Osteoblast (primary cell): ENCODE results near the gene TMEM179. TPM values are rescaled to one million over a fixed set of nuclear protein-coding genes. Genes with fewer than 3 reads are reported as not detected.

Source experiments
- DNase-seq: peaks from one replicate; pipeline ENCODE4 v3.0.0; 2011; ENCODE audit warnings: low spot score, mixed read lengths; ENCODE audit not compliant: insufficient read length; ENCODE audit errors: missing footprints
- H2AFZ ChIP-seq: 2 replicates; pipeline ENCODE4 v1.6.0; 2011; ENCODE audit warnings: mild to moderate bottlenecking, low read length
- H3K27ac ChIP-seq: 2 replicates; pipeline ENCODE4 v1.5.1; 2011; ENCODE audit warnings: mild to moderate bottlenecking, low read depth, low read length, moderate library complexity
- H3K27me3 ChIP-seq: 2 replicates; pipeline ENCODE4 v1.6.0; 2012; ENCODE audit warnings: mild to moderate bottlenecking, control low read depth, inconsistent platforms, low read length, moderate library complexity; ENCODE audit not compliant: insufficient read depth
- H3K36me3 ChIP-seq: 2 replicates; pipeline ENCODE4 v1.5.1; 2011; ENCODE audit warnings: mild to moderate bottlenecking, low read length, control low read depth, moderate library complexity; ENCODE audit not compliant: insufficient read depth
- H3K4me1 ChIP-seq: 2 replicates; pipeline ENCODE4 v1.5.1; 2011; ENCODE audit warnings: mild to moderate bottlenecking, low read length, control low read depth, moderate library complexity; ENCODE audit not compliant: insufficient read depth
- H3K4me2 ChIP-seq: 2 replicates; pipeline ENCODE4 v1.6.0; 2011; ENCODE audit warnings: mild to moderate bottlenecking, low read length; ENCODE audit not compliant: insufficient read depth
- H3K4me3 ChIP-seq: fragments of 200-600 bp; sonication (generic); 3 replicates; pipeline ENCODE4 v1.5.1; 2012; ENCODE audit warnings: mild to moderate bottlenecking, low read length, inconsistent platforms; ENCODE audit not compliant: insufficient read depth
- H3K79me2 ChIP-seq: 2 replicates; pipeline ENCODE4 v1.6.0; 2012; ENCODE audit warnings: mild to moderate bottlenecking, low read length, control low read depth, inconsistent platforms; ENCODE audit not compliant: insufficient read depth
- H3K9me3 ChIP-seq: 2 replicates; pipeline ENCODE4 v1.5.1; 2011; ENCODE audit warnings: low read depth, low read length, control low read depth
- H4K20me1 ChIP-seq: 2 replicates; pipeline ENCODE4 v1.6.0; 2012; ENCODE audit warnings: mild to moderate bottlenecking, low read length, control low read depth; ENCODE audit not compliant: insufficient read depth
- CTCF ChIP-seq: IDR thresholded peaks from 2 replicates; pipeline ENCODE4 v1.5.1; 2011; ENCODE audit warnings: mild to moderate bottlenecking, low read depth, low read length, moderate library complexity; ENCODE audit errors: extremely low read depth
- total RNA-seq: library from RNA; depleted of rRNA; stranded (reverse); fragments of >200 nt; gene quantifications from 2 replicates; pipeline ENCODE4 v1.2.3, GENCODE V29; 2012

TMEM179 gene
- total RNA-seq, 1 donor: not detected

- H3K27ac ChIP-seq: no peak overlapping the region
- H3K4me3 ChIP-seq: no peak overlapping the region
- no peak for TF ChIP-seq CTCF
- no peaks in the 10 kb centered on the region for H3K36me3 ChIP-seq
- H2AFZ ChIP-seq: no peak overlapping the region
- no peak overlapping the region for H3K4me2 ChIP-seq
- H3K79me2 ChIP-seq: no peaks in the 10 kb centered on the region
- H4K20me1 ChIP-seq: no peaks in the 10 kb centered on the region
- no peaks in the 10 kb centered on the region for H3K4me1 ChIP-seq
- DNase-seq: peak; percentile 70
- peaks cover 3% of the 10 kb centered on the region for H3K27me3 ChIP-seq
- no peaks in the 10 kb centered on the region for H3K9me3 ChIP-seq
Measured at GRCh38 chr14:104541905-104542465, 62.6 kb downstream of the TMEM179 start.

Other genes starting within 250 kb of the TMEM179 start
- not detected in 2 replicates for gene C14orf180, start 25.0 kb downstream of the TMEM179 start, total RNA-seq
- gene INF2, start 84.8 kb upstream of the TMEM179 start, total RNA-seq: 46.6 and 49.2 TPM in 2 replicates
- gene ADSS1, start 119.5 kb upstream of the TMEM179 start, total RNA-seq: 2.1 and 4.3 TPM in 2 replicates
- 57.2 and 62.2 TPM in 2 replicates for gene SIVA1, start 148.4 kb upstream of the TMEM179 start, total RNA-seq
- 156 and 188 TPM in 2 replicates for gene AKT1, start 191.0 kb upstream of the TMEM179 start, total RNA-seq
- gene ZBTB42, start 196.3 kb upstream of the TMEM179 start, total RNA-seq: 2.9 TPM in 2 replicates